GM18867 (cell line): ENCODE measurements around the gene UBE2O.

ENCODE experiments used
- ATAC-seq: cut with Tn5 transposase; IDR thresholded peaks from one replicate; pipeline ENCODE4 v1.9.1; 2021; ENCODE audit warnings: mild to moderate bottlenecking, moderate library complexity; ENCODE audit not compliant: unreplicated experiment

The UBE2O gene

GRCh38 chr17:76442341-76443338 is 10.3 kb downstream of the UBE2O start:
- no peak for ATAC-seq

GRCh38 chr17:76441686-76442340 is 11.1 kb downstream of the UBE2O start:
- no peak for ATAC-seq

GRCh38 chr17:76440751-76441362 is 12.1 kb downstream of the UBE2O start:
- no peak for ATAC-seq

DNA sequence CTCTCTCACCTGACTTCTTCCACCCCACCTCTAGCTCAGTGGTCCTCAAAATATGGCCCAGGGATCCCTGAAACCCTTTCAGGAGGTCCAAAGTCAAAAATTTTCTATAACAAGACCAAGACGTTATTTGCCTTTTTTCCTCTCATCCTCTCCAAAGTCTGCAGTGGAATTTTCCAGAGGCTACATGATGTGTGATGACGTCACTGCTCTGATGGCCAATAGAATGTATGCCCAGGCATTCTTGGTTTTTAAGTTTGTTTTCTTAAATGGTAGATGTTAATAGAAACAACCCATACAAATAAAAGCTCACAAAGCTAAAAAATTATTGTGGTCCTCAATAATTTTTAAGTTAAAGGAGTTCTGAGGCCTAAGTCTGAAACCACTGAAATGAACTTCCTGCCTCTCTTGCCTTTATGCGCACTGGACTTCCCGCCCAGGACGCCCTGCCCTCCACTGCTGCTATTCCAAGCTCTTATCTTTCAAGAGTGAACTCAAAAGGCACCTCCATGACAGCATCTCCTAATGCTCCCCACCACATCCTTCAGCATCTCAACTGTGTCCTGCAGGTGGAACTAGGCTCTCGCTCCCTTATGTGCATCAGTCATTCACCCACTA is 13.5 kb downstream of the UBE2O start:
- ATAC-seq: no peak

DNA sequence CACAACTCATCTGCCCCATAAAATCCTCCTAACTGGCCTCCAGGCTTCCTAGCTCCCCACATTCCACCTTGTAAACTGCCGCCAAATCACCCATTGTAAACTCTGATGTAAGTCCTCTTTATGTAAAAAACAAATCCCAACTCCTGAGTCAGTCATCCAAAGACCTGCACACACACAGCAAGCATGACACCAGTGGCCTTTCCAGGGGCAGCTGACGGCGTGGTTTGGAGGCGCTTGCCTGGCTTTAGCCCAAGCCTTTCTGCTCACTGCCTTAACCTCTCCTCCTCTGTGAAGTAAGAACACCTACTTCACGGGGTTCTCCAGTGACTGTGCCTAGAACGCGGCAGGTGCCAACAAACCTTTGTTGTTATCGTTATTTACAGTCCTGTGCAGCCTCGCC is 14.0 kb downstream of the UBE2O start:
- ATAC-seq: no peak

GRCh38 chr17:76437467-76438402 is 15.2 kb downstream of the UBE2O start:
- ATAC-seq: no peak

DNA sequence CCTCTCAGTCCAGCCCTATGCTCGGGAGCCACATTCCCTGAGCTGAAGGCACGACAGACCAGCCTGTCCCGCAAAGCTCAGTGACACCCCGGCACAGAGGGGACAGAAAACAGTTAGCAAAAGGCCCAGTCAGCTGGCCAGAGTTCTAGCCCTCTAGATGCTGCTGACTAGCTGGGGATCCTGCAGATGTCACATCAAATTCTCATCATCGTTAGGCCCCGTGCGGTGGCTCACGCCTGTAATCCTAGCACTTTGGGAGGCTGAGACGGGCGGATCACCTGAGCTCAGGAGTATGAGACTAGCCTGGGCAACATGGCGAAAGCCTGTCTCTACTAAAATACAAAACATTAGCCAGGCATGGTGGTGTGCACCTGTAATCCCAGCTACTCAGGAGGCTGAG is 17.2 kb downstream of the UBE2O start:
- ATAC-seq: no peak

GRCh38 chr17:76434870-76435269 is 18.1 kb downstream of the UBE2O start:
- ATAC-seq: no peak

GRCh38 chr17:76433693-76434092 is 19.3 kb downstream of the UBE2O start:
- ATAC-seq: no peak

GRCh38 chr17:76432712-76433336 is 20.1 kb downstream of the UBE2O start:
- no peak for ATAC-seq

DNA sequence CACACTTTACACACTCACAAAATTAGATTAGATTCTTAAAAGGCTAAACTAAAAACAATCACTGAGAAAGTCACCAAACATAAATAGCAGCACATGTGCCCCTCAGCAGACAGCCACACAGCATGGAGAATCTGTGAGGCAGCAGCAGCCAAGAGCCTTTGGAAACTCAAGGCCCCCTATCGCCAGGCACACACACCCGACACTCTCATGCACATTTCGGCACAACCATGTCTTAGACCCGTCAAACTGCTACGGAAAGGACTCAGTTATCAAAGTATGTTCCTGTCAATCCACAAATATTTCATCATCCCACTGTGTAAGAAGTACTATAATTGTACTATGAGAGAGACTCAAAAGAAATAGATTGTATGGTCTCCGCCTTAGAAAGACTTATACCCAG is 20.9 kb downstream of the UBE2O start:
- ATAC-seq: no peak

DNA sequence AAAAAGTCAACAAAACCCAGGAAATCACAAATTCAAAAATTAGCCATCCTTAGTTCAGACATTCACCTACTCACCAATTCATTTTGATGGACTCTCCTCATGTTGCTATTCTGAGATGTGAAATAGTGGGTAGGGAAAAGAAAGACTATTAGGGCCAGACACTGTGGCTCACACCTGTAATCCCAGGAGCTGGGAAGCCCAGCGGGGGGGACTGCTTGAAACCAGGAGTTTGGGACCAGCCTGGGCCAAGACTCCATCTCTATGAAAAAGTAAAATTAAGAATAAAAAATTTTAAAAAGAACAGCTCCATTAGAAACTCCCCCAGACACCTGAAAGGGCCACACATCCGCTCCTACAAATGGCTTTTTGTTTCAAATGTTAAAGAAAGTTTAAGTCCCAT is 21.4 kb downstream of the UBE2O start:
- ATAC-seq: no peak

DNA sequence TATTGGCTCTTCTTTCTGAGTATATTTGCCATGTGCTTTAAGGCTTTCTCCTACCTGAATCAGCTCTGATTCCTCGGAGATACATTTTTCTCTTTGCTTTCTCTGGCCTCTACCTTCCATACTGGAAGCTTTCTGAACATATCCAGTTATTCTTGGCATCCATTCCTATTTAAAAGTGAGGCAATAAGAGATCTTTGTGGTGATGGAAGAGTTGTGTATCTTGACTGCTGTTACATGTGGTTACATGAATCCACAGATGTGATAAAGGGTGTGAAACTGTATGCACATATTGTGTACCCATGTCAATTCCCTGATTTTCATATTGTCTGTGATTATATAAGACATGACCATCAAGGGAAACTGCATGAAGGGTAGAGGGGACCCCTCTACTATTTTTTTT is 24.4 kb downstream of the UBE2O start:
- ATAC-seq: no peak

DNA sequence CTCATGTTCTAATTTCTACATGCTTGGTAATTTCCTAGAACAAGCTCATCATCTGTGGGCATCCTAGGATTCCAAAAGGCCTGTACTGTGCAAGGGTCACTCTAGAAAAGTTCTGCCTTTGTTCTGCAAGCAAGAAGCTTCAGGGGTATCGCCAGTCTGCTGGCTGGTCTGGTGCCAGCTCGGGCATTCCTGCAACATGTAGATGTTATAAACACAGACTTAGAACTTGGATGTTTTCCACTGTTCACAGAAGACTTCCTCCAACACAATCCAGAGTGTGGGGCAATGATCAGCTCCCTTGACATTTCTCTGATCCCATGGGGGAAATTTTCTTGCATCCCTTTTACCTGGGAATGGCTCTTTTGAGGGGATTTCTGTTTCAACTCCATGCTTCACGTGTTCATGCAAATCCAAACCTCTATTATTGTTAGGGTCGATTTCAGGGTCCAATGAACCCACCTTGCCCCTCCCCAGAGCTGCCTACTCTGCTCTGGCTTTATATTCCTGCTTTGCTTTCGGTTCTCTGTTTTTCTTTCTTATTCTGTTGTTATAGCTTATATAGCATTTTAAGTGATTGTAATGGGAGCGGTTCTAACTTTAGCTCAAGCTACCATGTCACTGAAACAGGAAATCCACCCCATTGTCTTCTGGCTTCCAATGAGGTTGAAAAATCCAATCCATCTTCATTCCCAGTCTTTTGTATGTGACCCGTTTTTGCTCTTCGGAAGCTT is 25.3 kb downstream of the UBE2O start:
- ATAC-seq: no peak

- no peak for ATAC-seq
Measured at GRCh38 chr17:76426853-76427252, 26.1 kb downstream of the UBE2O start.

- ATAC-seq: no peak
Measured at GRCh38 chr17:76422860-76423259, 30.1 kb downstream of the UBE2O start.

DNA sequence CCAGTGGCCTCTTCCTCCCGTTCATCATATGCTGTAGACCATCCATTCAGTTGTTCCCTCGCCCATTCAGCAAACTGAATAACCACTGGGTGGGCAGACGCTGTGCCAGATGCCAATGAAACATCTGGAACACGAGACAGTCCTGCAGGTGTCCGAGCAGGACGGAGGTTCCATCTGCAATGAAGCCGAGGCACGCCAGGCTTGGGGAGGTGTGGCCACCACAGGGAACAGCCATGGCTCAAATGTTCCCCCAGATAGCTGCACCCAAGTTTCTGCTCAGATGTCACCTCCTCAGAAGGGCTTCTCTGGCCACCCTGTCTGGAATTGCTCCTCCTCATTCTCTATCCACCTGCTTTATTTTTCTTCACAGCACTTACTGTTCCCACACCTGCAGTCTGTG is 30.5 kb downstream of the UBE2O start:
- ATAC-seq: no peak

GRCh38 chr17:76421044-76421407 is 31.9 kb downstream of the UBE2O start:
- no peak for ATAC-seq

GRCh38 chr17:76420356-76421043 is 32.5 kb downstream of the UBE2O start:
- no peak for ATAC-seq
